GM21528 (cell line): ENCODE data around the gene WDR3.
"Not testable (repeated sequence)": the region's sequence is repeated elsewhere in the genome, so short reads cannot be mapped to it uniquely, and the experiment has no call there.

Experiments used
- ATAC-seq: cut with Tn5 transposase; IDR thresholded peaks from one replicate; pipeline ENCODE4 v1.9.1; 2021; ENCODE audit warnings: mild to moderate bottlenecking, moderate library complexity; ENCODE audit not compliant: unreplicated experiment, low FRiP score

Gene WDR3

GRCh38 chr1:117929343-117930172 lies at the start of gene WDR3, which contains the start of gene GDAP2:
WDR3 (plus strand) TSS chr1:117929739; CDS start chr1:117933320, 3,581 bp downstream.
GDAP2 (minus strand) TSS chr1:117929621; CDS start chr1:117920357, 9,264 bp downstream.
- ATAC-seq, result peak; percentile 95

- ATAC-seq, result no peak
These were observed 45.9 kb upstream of the WDR3 start for GRCh38 chr1:117883616-117884015.

GRCh38 chr1:117886101-117886795 lies 43.3 kb upstream of the WDR3 start:
- no peak for ATAC-seq

- ATAC-seq, result no peak
These were observed 39.1 kb upstream of the WDR3 start for GRCh38 chr1:117890452-117890851.

GRCh38 chr1:117892512-117892911 lies 37.0 kb upstream of the WDR3 start:
- ATAC-seq, result no peak

- ATAC-seq, result no peak
These were observed 35.5 kb upstream of the WDR3 start for GRCh38 chr1:117894078-117894477.

GRCh38 chr1:117895482-117896114 lies 33.9 kb upstream of the WDR3 start:
- ATAC-seq, result peak; percentile 85

- no peak for ATAC-seq
These were observed 32.0 kb upstream of the WDR3 start for GRCh38 chr1:117897551-117897950.

- no peak for ATAC-seq
These were observed 29.7 kb upstream of the WDR3 start for GRCh38 chr1:117899801-117900200.

GRCh38 chr1:117902944-117903343 lies 26.6 kb upstream of the WDR3 start:
- ATAC-seq, result no peak

- no peak for ATAC-seq
These were observed 25.1 kb upstream of the WDR3 start for GRCh38 chr1:117904485-117904884.

GRCh38 chr1:117905019-117905418 lies 24.5 kb upstream of the WDR3 start:
- no peak for ATAC-seq

GRCh38 chr1:117911051-117911450 lies 18.5 kb upstream of the WDR3 start:
- no peak for ATAC-seq

GRCh38 chr1:117919376-117919775 lies 10.2 kb upstream of the WDR3 start:
- no peak for ATAC-seq

- no peak for ATAC-seq
These were observed 7.5 kb upstream of the WDR3 start for GRCh38 chr1:117921991-117922390.

- not testable (repeated sequence) for ATAC-seq
These were observed 6.8 kb upstream of the WDR3 start for GRCh38 chr1:117922717-117923116.

- no peak for ATAC-seq
These were observed 3.6 kb upstream of the WDR3 start for GRCh38 chr1:117925981-117926380.

GRCh38 chr1:117928881-117929342 lies 627 bp upstream of the WDR3 start:
- ATAC-seq, result peak; percentile 51

GRCh38 chr1:117930173-117930447 lies 571 bp downstream of the WDR3 start:
- no peak for ATAC-seq

- no peak for ATAC-seq
These were observed 945 bp downstream of the WDR3 start for GRCh38 chr1:117930484-117930883.

GRCh38 chr1:117932576-117932975 lies 3.0 kb downstream of the WDR3 start:
- no peak for ATAC-seq
